ENCODE measurements around the gene TMEM74B.

DNA sequence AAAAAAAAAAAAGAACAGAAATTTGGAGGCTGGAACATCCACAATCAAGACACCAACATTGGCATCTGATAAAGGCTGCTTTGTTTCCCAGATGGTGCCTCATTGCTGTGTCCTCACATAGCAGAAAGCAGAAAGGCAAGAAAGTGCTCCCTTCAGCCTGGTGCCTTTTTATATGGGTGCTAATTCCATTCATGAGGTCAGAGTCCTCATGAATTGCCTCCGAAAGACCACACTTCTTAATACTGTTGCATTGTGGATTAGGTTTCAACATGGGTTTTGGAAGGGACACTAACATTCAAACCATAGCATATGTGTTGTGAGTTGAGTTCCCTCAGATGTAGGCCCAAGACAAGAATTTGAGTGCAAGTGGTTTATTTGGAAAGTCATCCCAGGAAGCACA is 10.4 kb upstream of the TMEM74B start:
- TF ChIP-seq EGR1 (IDR thresholded peaks at IDR 0.05; ENCODE audit: borderline replicate concordance, low read depth, low read length) (no peak), POLR2A (IDR thresholded peaks at IDR 0.05; ENCODE audit: control extremely low read depth in 1 of 2, low read depth in 2 of 2, low read length in 2 of 2) (no peak), FOSL1 (IDR thresholded peaks at IDR 0.05; ENCODE audit: insufficient read depth, low read depth, low read length) (no peak), EZH2 (IDR thresholded peaks at IDR 0.05; ENCODE audit: low read depth, low read length, severe bottlenecking) (no peak), MAX (IDR thresholded peaks at IDR 0.05) (no peak), GABPA (IDR thresholded peaks at IDR 0.05; ENCODE audit: borderline replicate concordance, insufficient read depth, low read length) (no peak), TCF12 (IDR thresholded peaks at IDR 0.05; ENCODE audit: low read depth, low read length) (no peak)
- TF ChIP-seq, protein P1, sequence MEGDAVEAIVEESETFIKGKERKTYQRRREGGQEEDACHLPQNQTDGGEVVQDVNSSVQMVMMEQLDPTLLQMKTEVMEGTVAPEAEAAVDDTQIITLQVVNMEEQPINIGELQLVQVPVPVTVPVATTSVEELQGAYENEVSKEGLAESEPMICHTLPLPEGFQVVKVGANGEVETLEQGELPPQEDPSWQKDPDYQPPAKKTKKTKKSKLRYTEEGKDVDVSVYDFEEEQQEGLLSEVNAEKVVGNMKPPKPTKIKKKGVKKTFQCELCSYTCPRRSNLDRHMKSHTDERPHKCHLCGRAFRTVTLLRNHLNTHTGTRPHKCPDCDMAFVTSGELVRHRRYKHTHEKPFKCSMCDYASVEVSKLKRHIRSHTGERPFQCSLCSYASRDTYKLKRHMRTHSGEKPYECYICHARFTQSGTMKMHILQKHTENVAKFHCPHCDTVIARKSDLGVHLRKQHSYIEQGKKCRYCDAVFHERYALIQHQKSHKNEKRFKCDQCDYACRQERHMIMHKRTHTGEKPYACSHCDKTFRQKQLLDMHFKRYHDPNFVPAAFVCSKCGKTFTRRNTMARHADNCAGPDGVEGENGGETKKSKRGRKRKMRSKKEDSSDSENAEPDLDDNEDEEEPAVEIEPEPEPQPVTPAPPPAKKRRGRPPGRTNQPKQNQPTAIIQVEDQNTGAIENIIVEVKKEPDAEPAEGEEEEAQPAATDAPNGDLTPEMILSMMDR (IDR thresholded peaks at IDR 0.05; ENCODE audit: control extremely low read depth in 1 of 3, insufficient read depth in 1 of 3, low read depth in 1 of 3, low read length in 3 of 3), result no peak
